HK-2 (cell line): ENCODE measurements around the gene PAEP.

Source experiments
- DNase-seq: peaks from one replicate; pipeline ENCODE4 v3.0.0-alpha.2; 2018; ENCODE audit not compliant: unreplicated experiment

The PAEP gene

GRCh38 chr9:135551031-135551430 lies 10.5 kb upstream of the PAEP start:
- no peak for DNase-seq

- DNase-seq: no peak
Observed at GRCh38 chr9:135551456-135551855, 10.1 kb upstream of the PAEP start.

GRCh38 chr9:135552021-135552697 lies 9.4 kb upstream of the PAEP start:
- no peak for DNase-seq

- no peak for DNase-seq
Observed at GRCh38 chr9:135552698-135553171, 8.8 kb upstream of the PAEP start.

GRCh38 chr9:135554718-135555117 lies 6.8 kb upstream of the PAEP start:
- DNase-seq: no peak

- no peak for DNase-seq
Observed at GRCh38 chr9:135555203-135555602, 6.4 kb upstream of the PAEP start.

- no peak for DNase-seq
Observed at GRCh38 chr9:135555910-135556309, 5.6 kb upstream of the PAEP start.

GRCh38 chr9:135559606-135560005 lies 1.9 kb upstream of the PAEP start:
- DNase-seq: no peak

GRCh38 chr9:135562235-135562745 lies 734 bp downstream of the PAEP start:
- no peak for DNase-seq

GRCh38 chr9:135563039-135563476 lies 1.5 kb downstream of the PAEP start:
- DNase-seq: no peak

- DNase-seq: no peak
Observed at GRCh38 chr9:135563858-135564257, 2.3 kb downstream of the PAEP start.

- no peak for DNase-seq
Observed at GRCh38 chr9:135565141-135565628, 3.6 kb downstream of the PAEP start.

GRCh38 chr9:135565636-135566035 lies 4.1 kb downstream of the PAEP start:
- DNase-seq: no peak

GRCh38 chr9:135566552-135566951 lies 5.0 kb downstream of the PAEP start:
- no peak for DNase-seq

GRCh38 chr9:135567311-135567710 lies 5.8 kb downstream of the PAEP start:
- DNase-seq: no peak

- DNase-seq: no peak
Observed at GRCh38 chr9:135568026-135568425, 6.5 kb downstream of the PAEP start.

- DNase-seq: no peak
Observed at GRCh38 chr9:135570456-135570855, 8.9 kb downstream of the PAEP start.

GRCh38 chr9:135572233-135572632 lies 10.7 kb downstream of the PAEP start:
- DNase-seq: no peak

GRCh38 chr9:135573124-135573523 lies 11.6 kb downstream of the PAEP start:
- no peak for DNase-seq

- DNase-seq: no peak
Observed at GRCh38 chr9:135574331-135574730, 12.8 kb downstream of the PAEP start.

- DNase-seq: no peak
Observed at GRCh38 chr9:135574943-135575342, 13.4 kb downstream of the PAEP start.

- no peak for DNase-seq
Observed at GRCh38 chr9:135575995-135576631, 14.6 kb downstream of the PAEP start.

- no peak for DNase-seq
Observed at GRCh38 chr9:135577256-135577655, 15.7 kb downstream of the PAEP start.
